ENCODE measurements around the gene SNX32. TPM values are rescaled to one million over a fixed set of nuclear protein-coding genes. Genes with fewer than 3 reads are reported as not detected.

The SNX32 gene
- total and polyA plus RNA-seq, 2 of the 13 experiments (the other 11 are each of a cell fraction or from before 2014, with no cell fraction given): 0.09 to 0.34 TPM

DNA sequence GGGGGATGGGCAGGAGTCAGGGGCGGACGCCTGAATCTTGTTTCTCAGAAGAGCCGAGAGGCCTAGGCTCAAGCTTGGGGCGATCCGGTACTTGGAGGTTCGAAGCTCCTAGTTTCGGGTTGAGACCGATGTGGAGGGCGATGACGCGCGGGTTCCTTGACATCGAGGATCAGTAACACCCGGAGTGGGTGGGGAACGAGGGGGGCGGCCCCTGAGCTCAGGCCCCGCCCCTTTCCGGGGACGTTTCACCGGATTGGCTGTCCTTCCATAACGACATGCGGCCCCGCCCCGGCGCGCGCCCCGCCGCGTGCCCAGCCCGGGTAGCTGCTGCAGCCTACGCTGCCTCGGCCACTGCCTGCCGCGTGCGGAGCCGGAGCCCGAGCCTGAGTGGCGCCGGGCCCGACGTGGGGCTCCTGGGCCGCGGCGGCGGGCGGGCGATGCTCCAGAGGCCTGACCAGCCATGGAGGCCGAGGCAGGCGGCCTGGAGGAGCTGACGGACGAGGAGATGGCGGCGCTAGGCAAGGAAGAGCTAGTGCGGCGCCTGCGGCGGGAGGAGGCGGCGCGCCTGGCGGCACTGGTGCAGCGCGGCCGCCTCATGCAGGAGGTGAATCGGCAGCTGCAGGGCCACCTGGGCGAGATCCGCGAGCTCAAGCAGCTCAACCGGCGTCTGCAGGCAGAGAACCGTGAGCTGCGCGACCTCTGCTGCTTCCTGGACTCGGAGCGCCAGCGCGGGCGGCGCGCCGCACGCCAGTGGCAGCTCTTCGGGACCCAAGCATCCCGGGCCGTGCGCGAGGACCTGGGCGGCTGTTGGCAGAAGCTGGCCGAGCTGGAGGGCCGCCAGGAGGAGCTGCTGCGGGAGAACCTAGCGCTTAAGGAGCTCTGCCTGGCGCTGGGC lies 56.8 kb downstream of the SNX32 start, which contains the start of gene CCDC85B (continued):
- TF ChIP-seq, protein P1, sequence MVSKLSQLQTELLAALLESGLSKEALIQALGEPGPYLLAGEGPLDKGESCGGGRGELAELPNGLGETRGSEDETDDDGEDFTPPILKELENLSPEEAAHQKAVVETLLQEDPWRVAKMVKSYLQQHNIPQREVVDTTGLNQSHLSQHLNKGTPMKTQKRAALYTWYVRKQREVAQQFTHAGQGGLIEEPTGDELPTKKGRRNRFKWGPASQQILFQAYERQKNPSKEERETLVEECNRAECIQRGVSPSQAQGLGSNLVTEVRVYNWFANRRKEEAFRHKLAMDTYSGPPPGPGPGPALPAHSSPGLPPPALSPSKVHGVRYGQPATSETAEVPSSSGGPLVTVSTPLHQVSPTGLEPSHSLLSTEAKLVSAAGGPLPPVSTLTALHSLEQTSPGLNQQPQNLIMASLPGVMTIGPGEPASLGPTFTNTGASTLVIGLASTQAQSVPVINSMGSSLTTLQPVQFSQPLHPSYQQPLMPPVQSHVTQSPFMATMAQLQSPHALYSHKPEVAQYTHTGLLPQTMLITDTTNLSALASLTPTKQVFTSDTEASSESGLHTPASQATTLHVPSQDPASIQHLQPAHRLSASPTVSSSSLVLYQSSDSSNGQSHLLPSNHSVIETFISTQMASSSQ (IDR thresholded peaks at IDR 0.05; ENCODE audit: low read depth): no peak
- TF ChIP-seq, protein P1 (CRISPR knock-in tag; IDR thresholded peaks at IDR 0.05; ENCODE audit: borderline replicate concordance): 0 out of 2 replicates have a peak, but pooled peaks have one; percentile 48
- TF ChIP-seq, protein P2, sequence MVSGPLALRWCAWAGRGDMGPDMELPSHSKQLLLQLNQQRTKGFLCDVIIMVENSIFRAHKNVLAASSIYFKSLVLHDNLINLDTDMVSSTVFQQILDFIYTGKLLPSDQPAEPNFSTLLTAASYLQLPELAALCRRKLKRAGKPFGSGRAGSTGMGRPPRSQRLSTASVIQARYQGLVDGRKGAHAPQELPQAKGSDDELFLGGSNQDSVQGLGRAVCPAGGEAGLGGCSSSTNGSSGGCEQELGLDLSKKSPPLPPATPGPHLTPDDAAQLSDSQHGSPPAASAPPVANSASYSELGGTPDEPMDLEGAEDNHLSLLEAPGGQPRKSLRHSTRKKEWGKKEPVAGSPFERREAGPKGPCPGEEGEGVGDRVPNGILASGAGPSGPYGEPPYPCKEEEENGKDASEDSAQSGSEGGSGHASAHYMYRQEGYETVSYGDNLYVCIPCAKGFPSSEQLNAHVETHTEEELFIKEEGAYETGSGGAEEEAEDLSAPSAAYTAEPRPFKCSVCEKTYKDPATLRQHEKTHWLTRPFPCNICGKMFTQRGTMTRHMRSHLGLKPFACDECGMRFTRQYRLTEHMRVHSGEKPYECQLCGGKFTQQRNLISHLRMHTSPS (CRISPR knock-in tag; IDR thresholded peaks at IDR 0.05; ENCODE audit: low read depth): peak; percentile 42; the same call in 1 of the 2 replicates
